GM06990 (cell line): ENCODE data around the gene SH2D3A.

ENCODE experiments used
- DNase-seq: peaks from one replicate; pipeline ENCODE4 v3.0.0-alpha.2; 2011; ENCODE audit not compliant: insufficient read length; ENCODE audit errors: extremely low read depth
- H3K27me3 ChIP-seq: replicated peaks from 2 replicates; pipeline ENCODE4 v1.6.0; 2011; ENCODE audit warnings: low read length; ENCODE audit not compliant: control insufficient read depth, insufficient read depth
- H3K36me3 ChIP-seq: 2 replicates; pipeline ENCODE4 v1.5.1; 2011; ENCODE audit warnings: low read length; ENCODE audit not compliant: control insufficient read depth, insufficient read depth
- H3K4me3 ChIP-seq: replicated peaks from 2 replicates; pipeline ENCODE4 v1.5.1; 2011; ENCODE audit warnings: low read depth, mild to moderate bottlenecking, control low read depth, low read length
- CTCF ChIP-seq: IDR thresholded peaks from 2 replicates; pipeline ENCODE4 v1.5.1; 2011; ENCODE audit warnings: low read length, control low read depth, mild to moderate bottlenecking, inconsistent platforms; ENCODE audit not compliant: insufficient read depth, poor library complexity, severe bottlenecking

The SH2D3A gene

GRCh38 chr19:6794686-6795431 is 27.6 kb upstream of the SH2D3A start:
- no peak for TF ChIP-seq CTCF
- peaks cover 2% of the 10 kb centered on the region for H3K36me3 ChIP-seq
- no peak for DNase-seq
- no peaks in the 10 kb centered on the region for H3K27me3 ChIP-seq
- no peak overlapping the region for H3K4me3 ChIP-seq

- no peak for DNase-seq
- Histone ChIP-seq H3K4me3 (no peak overlapping the region), H3K27me3 (no peaks in the 10 kb centered on the region), H3K36me3 (peaks cover 2% of the 10 kb centered on the region)
- no peak for TF ChIP-seq CTCF
Measured at GRCh38 chr19:6793973-6794372, 26.7 kb upstream of the SH2D3A start.

GRCh38 chr19:6793411-6793810 is 26.2 kb upstream of the SH2D3A start:
- no peak for TF ChIP-seq CTCF
- peaks cover 2% of the 10 kb centered on the region for H3K36me3 ChIP-seq
- no peaks in the 10 kb centered on the region for H3K27me3 ChIP-seq
- no peak overlapping the region for H3K4me3 ChIP-seq
- DNase-seq: no peak

- Histone ChIP-seq H3K4me3 (no peak overlapping the region), H3K36me3 (peaks cover 2% of the 10 kb centered on the region), H3K27me3 (no peaks in the 10 kb centered on the region)
- DNase-seq: no peak
- TF ChIP-seq CTCF: no peak
Measured at GRCh38 chr19:6791237-6791636, 24.0 kb upstream of the SH2D3A start.

GRCh38 chr19:6790194-6791128 is 23.2 kb upstream of the SH2D3A start:
- Histone ChIP-seq H3K36me3 (peaks cover 2% of the 10 kb centered on the region), H3K27me3 (no peaks in the 10 kb centered on the region), H3K4me3 (no peak overlapping the region)
- TF ChIP-seq CTCF: no peak
- no peak for DNase-seq
